Measurements from ENCODE around the gene FBXW4. TPM values are rescaled to one million over a fixed set of nuclear protein-coding genes. Genes with fewer than 3 reads are reported as not detected.

FBXW4 gene
- polyA plus RNA-seq, 1 donor from 2014 or later, result 7.7 TPM

- Histone ChIP-seq H3K9me2 (ENCODE audit: insufficient read depth, low read length) (no peaks in the 10 kb centered on the region), H2AFZ (ENCODE audit: low read depth, low read length) (no peak overlapping the region), H3K27ac (ENCODE audit: low read length) (no peak overlapping the region), H3F3A (ENCODE audit: insufficient read depth, low read length, poor library complexity, severe bottlenecking) (no peaks in the 10 kb centered on the region), H3K9ac (ENCODE audit: low read length) (no peak overlapping the region), H3K4me3 (ENCODE audit: low read length) (no peak overlapping the region), H3K27me3 (ENCODE audit: insufficient read depth, low read depth, low read length) (no peaks in the 10 kb centered on the region), H3K4me2 (ENCODE audit: low read length) (no peak overlapping the region), H3K36me3 (ENCODE audit: insufficient read depth, low read length) (no peaks in the 10 kb centered on the region), H3K9me3 (ENCODE audit: low read length) (no peaks in the 10 kb centered on the region), H4K20me1 (ENCODE audit: insufficient read depth) (no peaks in the 10 kb centered on the region), H3K79me2 (replicated peaks; ENCODE audit: insufficient read depth, low read length) (peaks cover 17% of the 10 kb centered on the region)
- TF ChIP-seq EP300 (conservative IDR thresholded peaks at IDR 0.05; ENCODE audit: poor library complexity, severe bottlenecking) (no peak), TAF1 (IDR thresholded peaks at IDR 0.05; ENCODE audit: low read depth) (no peak), CTCF (IDR thresholded peaks at IDR 0.05; ENCODE audit: poor library complexity, severe bottlenecking) (no peak), RAD21 (conservative IDR thresholded peaks at IDR 0.05) (no peak), POLR2AphosphoS5 (IDR thresholded peaks at IDR 0.05) (no peak), EZH2 (IDR thresholded peaks at IDR 0.05; ENCODE audit: borderline replicate concordance, insufficient read depth, low read length, poor library complexity, severe bottlenecking) (no peak), MXI1 (conservative IDR thresholded peaks at IDR 0.05; ENCODE audit: poor library complexity, severe bottlenecking) (no peak), SMC3 (conservative IDR thresholded peaks at IDR 0.05; ENCODE audit: poor library complexity) (no peak), REST (IDR thresholded peaks at IDR 0.05; ENCODE audit: borderline replicate concordance) (no peak)
Observed at GRCh38 chr10:101585841-101586240, 109.1 kb downstream of the FBXW4 start.

- Histone ChIP-seq H3K9ac (ENCODE audit: low read length) (no peak overlapping the region), H3K36me3 (ENCODE audit: insufficient read depth, low read length) (no peaks in the 10 kb centered on the region), H4K20me1 (ENCODE audit: insufficient read depth) (no peaks in the 10 kb centered on the region), H2AFZ (ENCODE audit: low read depth, low read length) (no peak overlapping the region), H3K79me2 (replicated peaks; ENCODE audit: insufficient read depth, low read length) (no peaks in the 10 kb centered on the region), H3K27ac (ENCODE audit: low read length) (no peak overlapping the region), H3F3A (ENCODE audit: insufficient read depth, low read length, poor library complexity, severe bottlenecking) (no peaks in the 10 kb centered on the region), H3K9me2 (ENCODE audit: insufficient read depth, low read length) (no peaks in the 10 kb centered on the region), H3K4me2 (ENCODE audit: low read length) (no peak overlapping the region), H3K27me3 (ENCODE audit: insufficient read depth, low read depth, low read length) (no peaks in the 10 kb centered on the region), H3K9me3 (ENCODE audit: low read length) (no peaks in the 10 kb centered on the region), H3K4me3 (ENCODE audit: low read length) (no peak overlapping the region)
- no peak for TF ChIP-seq MXI1 (conservative IDR thresholded peaks at IDR 0.05; ENCODE audit: poor library complexity, severe bottlenecking)
- no peak for TF ChIP-seq EP300 (conservative IDR thresholded peaks at IDR 0.05; ENCODE audit: poor library complexity, severe bottlenecking)
- no peak for TF ChIP-seq SMC3 (conservative IDR thresholded peaks at IDR 0.05; ENCODE audit: poor library complexity)
- no peak for TF ChIP-seq CTCF (IDR thresholded peaks at IDR 0.05; ENCODE audit: poor library complexity, severe bottlenecking)
- no peak for TF ChIP-seq EZH2 (IDR thresholded peaks at IDR 0.05; ENCODE audit: borderline replicate concordance, insufficient read depth, low read length, poor library complexity, severe bottlenecking)
- TF ChIP-seq REST (IDR thresholded peaks at IDR 0.05; ENCODE audit: borderline replicate concordance), result no peak
- TF ChIP-seq RAD21 (conservative IDR thresholded peaks at IDR 0.05), result no peak
- no peak for TF ChIP-seq POLR2AphosphoS5 (IDR thresholded peaks at IDR 0.05)
Observed at GRCh38 chr10:101580486-101581399, 114.2 kb downstream of the FBXW4 start.
